Measurements from ENCODE around the gene CFD.

Gene CFD

DNA sequence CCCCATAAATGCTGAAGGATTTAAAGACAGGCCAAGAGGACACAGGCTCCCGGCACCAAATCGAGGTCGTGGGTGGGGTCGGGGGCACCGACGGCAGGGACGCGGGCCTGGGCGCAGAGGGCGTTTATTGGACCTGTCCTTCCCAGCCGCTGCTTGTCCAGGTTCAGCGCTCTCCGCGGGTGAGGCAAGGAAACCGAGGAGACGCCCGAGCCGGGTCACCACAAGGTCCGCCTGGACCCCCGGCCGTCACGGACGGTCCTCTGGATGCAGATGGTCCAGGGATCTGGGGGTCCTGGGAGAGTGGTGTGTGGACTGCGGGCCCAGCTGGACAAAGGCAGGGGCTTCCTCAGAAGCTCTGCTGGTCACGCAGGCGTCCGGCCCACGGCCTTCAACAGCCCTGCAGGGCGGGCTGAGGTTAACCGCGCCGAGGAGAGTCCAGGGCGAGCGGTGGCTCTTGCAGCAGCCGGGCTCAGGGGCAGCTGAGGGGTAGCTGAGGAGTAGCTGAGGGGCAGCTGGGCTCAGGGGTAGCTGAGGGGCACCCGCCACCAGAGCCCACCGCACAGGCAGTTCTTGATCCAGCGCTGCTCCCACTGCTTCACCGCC lies 8.5 kb downstream of the CFD start:
- TF ChIP-seq, protein P1, sequence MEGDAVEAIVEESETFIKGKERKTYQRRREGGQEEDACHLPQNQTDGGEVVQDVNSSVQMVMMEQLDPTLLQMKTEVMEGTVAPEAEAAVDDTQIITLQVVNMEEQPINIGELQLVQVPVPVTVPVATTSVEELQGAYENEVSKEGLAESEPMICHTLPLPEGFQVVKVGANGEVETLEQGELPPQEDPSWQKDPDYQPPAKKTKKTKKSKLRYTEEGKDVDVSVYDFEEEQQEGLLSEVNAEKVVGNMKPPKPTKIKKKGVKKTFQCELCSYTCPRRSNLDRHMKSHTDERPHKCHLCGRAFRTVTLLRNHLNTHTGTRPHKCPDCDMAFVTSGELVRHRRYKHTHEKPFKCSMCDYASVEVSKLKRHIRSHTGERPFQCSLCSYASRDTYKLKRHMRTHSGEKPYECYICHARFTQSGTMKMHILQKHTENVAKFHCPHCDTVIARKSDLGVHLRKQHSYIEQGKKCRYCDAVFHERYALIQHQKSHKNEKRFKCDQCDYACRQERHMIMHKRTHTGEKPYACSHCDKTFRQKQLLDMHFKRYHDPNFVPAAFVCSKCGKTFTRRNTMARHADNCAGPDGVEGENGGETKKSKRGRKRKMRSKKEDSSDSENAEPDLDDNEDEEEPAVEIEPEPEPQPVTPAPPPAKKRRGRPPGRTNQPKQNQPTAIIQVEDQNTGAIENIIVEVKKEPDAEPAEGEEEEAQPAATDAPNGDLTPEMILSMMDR (IDR thresholded peaks at IDR 0.05; ENCODE audit: extremely low read depth, insufficient read depth, missing control alignments): no peak
- DNase-seq (ENCODE audit: low spot score): no peak
- in situ Hi-C loops (cut with MboI; ENCODE audit: low pct_unique_long_range_greater_than_20kb, low sequenced_read_pairs, unreplicated experiment): loop anchor here (10.0 kb wide), 1 partner anchor 57 kb away; the partner anchor contains the start of gene ARID3A

DNA sequence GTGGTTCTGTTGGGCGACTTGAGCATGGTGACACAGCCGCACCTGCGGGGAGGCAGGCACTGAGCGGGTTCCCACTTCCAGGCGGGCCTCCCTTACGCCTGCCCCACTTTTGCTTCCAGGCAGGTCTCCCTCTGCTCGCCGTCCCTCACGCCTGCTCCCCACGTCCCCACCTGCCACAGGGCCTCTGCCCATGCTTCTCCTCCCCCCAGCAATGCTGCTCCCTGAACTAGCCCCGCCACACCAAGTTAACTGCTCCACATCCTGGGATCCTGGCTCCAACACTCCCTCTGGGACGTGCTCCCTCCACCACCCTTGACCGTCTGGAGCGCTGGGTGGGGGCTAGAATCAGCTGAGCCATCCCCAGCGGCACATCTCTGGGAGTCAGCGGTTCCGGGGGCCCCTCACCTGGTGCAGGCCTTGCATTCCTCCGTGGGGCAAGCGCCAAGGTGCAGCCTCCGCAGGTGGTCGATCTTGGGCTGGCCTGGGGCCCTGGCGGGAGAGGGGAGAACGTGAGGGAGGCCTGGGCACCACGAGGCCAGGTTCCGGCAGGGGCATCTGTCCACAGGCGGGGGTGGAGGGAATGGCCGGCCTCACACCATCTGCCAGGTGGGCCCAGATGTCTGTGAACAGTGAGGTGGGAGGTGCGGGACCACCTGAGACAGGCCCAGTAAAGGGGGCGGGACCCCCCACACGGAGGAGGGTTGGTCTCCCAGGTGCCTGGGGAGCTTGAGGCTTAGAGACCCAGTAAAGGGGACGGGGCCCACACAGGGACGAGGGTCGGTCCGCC lies 9.2 kb downstream of the CFD start:
- in situ Hi-C loops (cut with MboI; ENCODE audit: low pct_unique_long_range_greater_than_20kb, low sequenced_read_pairs, unreplicated experiment): loop anchor here (10.0 kb wide), 1 partner anchor 56 kb away; the partner anchor contains the start of gene ARID3A
- TF ChIP-seq, protein P1 (IDR thresholded peaks at IDR 0.05; ENCODE audit: extremely low read depth, insufficient read depth, missing control alignments): no peak
- DNase-seq (ENCODE audit: low spot score): no peak

GRCh38 chr19:869245-870177 lies 10.0 kb downstream of the CFD start:
- in situ Hi-C loops (cut with MboI; ENCODE audit: low pct_unique_long_range_greater_than_20kb, low sequenced_read_pairs, unreplicated experiment): loop anchor here (10.0 kb wide), 1 partner anchor 55 kb away; the partner anchor contains the start of gene ARID3A
- DNase-seq (ENCODE audit: low spot score): no peak

DNA sequence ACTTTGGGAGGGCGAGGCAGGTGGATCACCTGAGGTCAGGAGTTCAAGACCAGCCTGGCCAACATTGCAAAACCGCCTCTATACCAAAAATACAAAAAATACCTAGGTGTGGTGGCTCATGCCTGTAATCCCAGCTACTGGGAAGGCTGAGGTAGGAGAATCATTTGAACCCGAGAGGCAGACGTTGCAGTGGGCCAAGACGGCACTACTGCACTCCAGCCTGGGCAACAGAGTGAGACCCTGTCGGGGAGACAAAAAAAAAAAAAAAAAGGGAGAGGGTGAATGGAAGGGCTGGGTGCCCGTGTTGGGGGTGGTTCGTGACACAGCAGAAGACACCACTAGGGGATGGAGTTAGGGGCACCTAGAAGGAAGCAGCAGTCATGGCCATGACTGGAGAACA lies 10.8 kb downstream of the CFD start:
- DNase-seq (ENCODE audit: low spot score): no peak
- in situ Hi-C loops (cut with MboI; ENCODE audit: low pct_unique_long_range_greater_than_20kb, low sequenced_read_pairs, unreplicated experiment): no loop called here
- TF ChIP-seq, protein P1 (IDR thresholded peaks at IDR 0.05; ENCODE audit: extremely low read depth, insufficient read depth, missing control alignments): no peak

More at GRCh38 chr19:869245-870177, 10.0 kb downstream of the CFD start:
- TF ChIP-seq, protein P1 (IDR thresholded peaks at IDR 0.05; ENCODE audit: extremely low read depth, insufficient read depth, missing control alignments): no peak

GRCh38 chr19:870963-871401 lies 11.5 kb downstream of the CFD start:
- in situ Hi-C loops (cut with MboI; ENCODE audit: low pct_unique_long_range_greater_than_20kb, low sequenced_read_pairs, unreplicated experiment): no loop called here
- no peak for DNase-seq (ENCODE audit: low spot score)
- TF ChIP-seq, protein P1 (IDR thresholded peaks at IDR 0.05; ENCODE audit: extremely low read depth, insufficient read depth, missing control alignments): no peak
